Measurements from ENCODE around the gene PAF1.

PAF1 gene

GRCh38 chr19:39427707-39428106, 36.8 kb upstream of the PAF1 start:
- Histone ChIP-seq H3K79me1 (ENCODE audit: low read length) (peaks cover 4% of the 10 kb centered on the region), H3K4ac (ENCODE audit: low read depth, low read length) (no peak overlapping the region), H3K79me2 (ENCODE audit: control insufficient read depth, insufficient read depth, low read length) (no peaks in the 10 kb centered on the region), H3K9ac (ENCODE audit: low read length) (no peak overlapping the region), H3K27ac (ENCODE audit: low read depth, low read length) (no peak overlapping the region), H2BK5ac (ENCODE audit: low read length) (no peak overlapping the region), H4K5ac (ENCODE audit: low read length) (no peak overlapping the region), H3K23ac (ENCODE audit: low read length) (no peak overlapping the region), H4K8ac (ENCODE audit: low read depth, low read length) (no peak overlapping the region), H3K4me1 (ENCODE audit: control insufficient read depth, low read depth, low read length) (peaks cover 8% of the 10 kb centered on the region), H3K56ac (ENCODE audit: low read length) (no peak overlapping the region), H2BK15ac (replicated peaks; ENCODE audit: low read depth) (no peak overlapping the region), H3K4me2 (ENCODE audit: low read length) (no peak overlapping the region), H2AK5ac (ENCODE audit: low read length) (no peak overlapping the region), H3K27me3 (ENCODE audit: insufficient read depth, low read length, poor library complexity) (no peaks in the 10 kb centered on the region), H3K36me3 (ENCODE audit: control insufficient read depth, insufficient read depth, low read length) (peaks cover 25% of the 10 kb centered on the region), H2BK120ac (ENCODE audit: low read depth, low read length) (no peak overlapping the region), H3K18ac (ENCODE audit: low read length) (no peak overlapping the region), H3K4me3 (ENCODE audit: low read length) (no peak overlapping the region)
- DNase-seq = no peak
- no CpG with 5 or more reads among the region's 11 CpGs for WGBS (ENCODE audit: extremely low coverage, insufficient coverage, low lambda C conversion rate)

- no peak overlapping the region for H3K18ac ChIP-seq (ENCODE audit: low read length)
- no peak overlapping the region for H3K23ac ChIP-seq (ENCODE audit: low read length)
- H3K4ac ChIP-seq (ENCODE audit: low read depth, low read length) = no peak overlapping the region
- H3K4me1 ChIP-seq (ENCODE audit: control insufficient read depth, low read depth, low read length) = peaks cover 8% of the 10 kb centered on the region
- H3K36me3 ChIP-seq (ENCODE audit: control insufficient read depth, insufficient read depth, low read length) = peaks cover 28% of the 10 kb centered on the region
- H3K27ac ChIP-seq (ENCODE audit: low read depth, low read length) = no peak overlapping the region
- H3K79me1 ChIP-seq (ENCODE audit: low read length) = peaks cover 4% of the 10 kb centered on the region
- H3K4me2 ChIP-seq (ENCODE audit: low read length) = no peak overlapping the region
- H3K79me2 ChIP-seq (ENCODE audit: control insufficient read depth, insufficient read depth, low read length) = no peaks in the 10 kb centered on the region
- no peak overlapping the region for H4K5ac ChIP-seq (ENCODE audit: low read length)
- no peak for DNase-seq
- no peak overlapping the region for H2BK15ac ChIP-seq (replicated peaks; ENCODE audit: low read depth)
- no peak overlapping the region for H3K9ac ChIP-seq (ENCODE audit: low read length)
- no peak overlapping the region for H3K56ac ChIP-seq (ENCODE audit: low read length)
- H3K27me3 ChIP-seq (ENCODE audit: insufficient read depth, low read length, poor library complexity) = no peaks in the 10 kb centered on the region
- H2BK120ac ChIP-seq (ENCODE audit: low read depth, low read length) = no peak overlapping the region
- no CpG with 5 or more reads among the region's 5 CpGs for WGBS (ENCODE audit: extremely low coverage, insufficient coverage, low lambda C conversion rate)
- H2BK5ac ChIP-seq (ENCODE audit: low read length) = no peak overlapping the region
- no peak overlapping the region for H2AK5ac ChIP-seq (ENCODE audit: low read length)
- H3K4me3 ChIP-seq (ENCODE audit: low read length) = no peak overlapping the region
- H4K8ac ChIP-seq (ENCODE audit: low read depth, low read length) = no peak overlapping the region
These were observed 35.3 kb upstream of the PAF1 start for GRCh38 chr19:39426170-39426569.

GRCh38 chr19:39425744-39426143, 34.8 kb upstream of the PAF1 start:
- no peak overlapping the region for H2BK5ac ChIP-seq (ENCODE audit: low read length)
- no peak overlapping the region for H3K56ac ChIP-seq (ENCODE audit: low read length)
- no peak overlapping the region for H4K8ac ChIP-seq (ENCODE audit: low read depth, low read length)
- no peak overlapping the region for H3K27ac ChIP-seq (ENCODE audit: low read depth, low read length)
- H3K36me3 ChIP-seq (ENCODE audit: control insufficient read depth, insufficient read depth, low read length) = peaks cover 30% of the 10 kb centered on the region
- DNase-seq = no peak
- H3K23ac ChIP-seq (ENCODE audit: low read length) = no peak overlapping the region
- peaks cover 4% of the 10 kb centered on the region for H3K79me1 ChIP-seq (ENCODE audit: low read length)
- H3K4me1 ChIP-seq (ENCODE audit: control insufficient read depth, low read depth, low read length) = peaks cover 6% of the 10 kb centered on the region
- no peak overlapping the region for H3K9ac ChIP-seq (ENCODE audit: low read length)
- H3K4me2 ChIP-seq (ENCODE audit: low read length) = no peak overlapping the region
- whole genome bisulfite sequencing (ENCODE audit: extremely low coverage, insufficient coverage, low lambda C conversion rate) = 100% methylated on average over 3 of the region's 7 CpGs
- H2BK120ac ChIP-seq (ENCODE audit: low read depth, low read length) = no peak overlapping the region
- no peak overlapping the region for H2BK15ac ChIP-seq (replicated peaks; ENCODE audit: low read depth)
- H3K4ac ChIP-seq (ENCODE audit: low read depth, low read length) = no peak overlapping the region
- no peaks in the 10 kb centered on the region for H3K79me2 ChIP-seq (ENCODE audit: control insufficient read depth, insufficient read depth, low read length)
- no peak overlapping the region for H3K4me3 ChIP-seq (ENCODE audit: low read length)
- no peak overlapping the region for H3K18ac ChIP-seq (ENCODE audit: low read length)
- no peak overlapping the region for H2AK5ac ChIP-seq (ENCODE audit: low read length)
- H3K27me3 ChIP-seq (ENCODE audit: insufficient read depth, low read length, poor library complexity) = no peaks in the 10 kb centered on the region
- H4K5ac ChIP-seq (ENCODE audit: low read length) = no peak overlapping the region

- no peak overlapping the region for H4K5ac ChIP-seq (ENCODE audit: low read length)
- H2AK5ac ChIP-seq (ENCODE audit: low read length) = no peak overlapping the region
- peaks cover 6% of the 10 kb centered on the region for H3K4me1 ChIP-seq (ENCODE audit: control insufficient read depth, low read depth, low read length)
- no CpG with 5 or more reads among the region's 16 CpGs for WGBS (ENCODE audit: extremely low coverage, insufficient coverage, low lambda C conversion rate)
- H2BK15ac ChIP-seq (replicated peaks; ENCODE audit: low read depth) = no peak overlapping the region
- no peak overlapping the region for H3K23ac ChIP-seq (ENCODE audit: low read length)
- no peak overlapping the region for H3K18ac ChIP-seq (ENCODE audit: low read length)
- H2BK5ac ChIP-seq (ENCODE audit: low read length) = no peak overlapping the region
- no peak overlapping the region for H3K4me3 ChIP-seq (ENCODE audit: low read length)
- peaks cover 32% of the 10 kb centered on the region for H3K36me3 ChIP-seq (ENCODE audit: control insufficient read depth, insufficient read depth, low read length)
- H4K8ac ChIP-seq (ENCODE audit: low read depth, low read length) = no peak overlapping the region
- no peak overlapping the region for H3K4me2 ChIP-seq (ENCODE audit: low read length)
- H3K79me1 ChIP-seq (ENCODE audit: low read length) = peaks cover 4% of the 10 kb centered on the region
- H3K27me3 ChIP-seq (ENCODE audit: insufficient read depth, low read length, poor library complexity) = no peaks in the 10 kb centered on the region
- no peak overlapping the region for H2BK120ac ChIP-seq (ENCODE audit: low read depth, low read length)
- no peak overlapping the region for H3K9ac ChIP-seq (ENCODE audit: low read length)
- no peak overlapping the region for H3K27ac ChIP-seq (ENCODE audit: low read depth, low read length)
- DNase-seq = no peak
- H3K4ac ChIP-seq (ENCODE audit: low read depth, low read length) = no peak overlapping the region
- H3K56ac ChIP-seq (ENCODE audit: low read length) = no peak overlapping the region
- no peaks in the 10 kb centered on the region for H3K79me2 ChIP-seq (ENCODE audit: control insufficient read depth, insufficient read depth, low read length)
These were observed 34.0 kb upstream of the PAF1 start for GRCh38 chr19:39424934-39425333.

GRCh38 chr19:39423258-39424086, 32.6 kb upstream of the PAF1 start:
- Histone ChIP-seq H3K36me3 (ENCODE audit: control insufficient read depth, insufficient read depth, low read length) (peaks cover 37% of the 10 kb centered on the region), H2BK15ac (replicated peaks; ENCODE audit: low read depth) (no peak overlapping the region), H3K4ac (ENCODE audit: low read depth, low read length) (no peak overlapping the region), H3K18ac (ENCODE audit: low read length) (no peak overlapping the region), H3K23ac (ENCODE audit: low read length) (no peak overlapping the region), H3K4me3 (ENCODE audit: low read length) (no peak overlapping the region), H4K8ac (ENCODE audit: low read depth, low read length) (no peak overlapping the region), H3K79me2 (ENCODE audit: control insufficient read depth, insufficient read depth, low read length) (no peaks in the 10 kb centered on the region), H3K4me1 (ENCODE audit: control insufficient read depth, low read depth, low read length) (peaks cover 3% of the 10 kb centered on the region), H3K27me3 (ENCODE audit: insufficient read depth, low read length, poor library complexity) (no peaks in the 10 kb centered on the region), H4K5ac (ENCODE audit: low read length) (no peak overlapping the region), H2BK120ac (ENCODE audit: low read depth, low read length) (no peak overlapping the region), H3K27ac (ENCODE audit: low read depth, low read length) (no peak overlapping the region), H3K4me2 (ENCODE audit: low read length) (no peak overlapping the region), H3K56ac (ENCODE audit: low read length) (no peak overlapping the region), H2AK5ac (ENCODE audit: low read length) (no peak overlapping the region), H2BK5ac (ENCODE audit: low read length) (no peak overlapping the region), H3K9ac (ENCODE audit: low read length) (no peak overlapping the region), H3K79me1 (ENCODE audit: low read length) (peaks cover 6% of the 10 kb centered on the region)
- DNase-seq = no peak
- no CpG with 5 or more reads among the region's 35 CpGs for WGBS (ENCODE audit: extremely low coverage, insufficient coverage, low lambda C conversion rate)

- Histone ChIP-seq H2AK5ac (ENCODE audit: low read length) (no peak overlapping the region), H3K56ac (ENCODE audit: low read length) (no peak overlapping the region), H4K5ac (ENCODE audit: low read length) (no peak overlapping the region), H3K23ac (ENCODE audit: low read length) (no peak overlapping the region), H3K36me3 (ENCODE audit: control insufficient read depth, insufficient read depth, low read length) (peaks cover 37% of the 10 kb centered on the region), H4K8ac (ENCODE audit: low read depth, low read length) (no peak overlapping the region), H2BK5ac (ENCODE audit: low read length) (no peak overlapping the region), H3K4me3 (ENCODE audit: low read length) (no peak overlapping the region), H3K18ac (ENCODE audit: low read length) (no peak overlapping the region), H3K9ac (ENCODE audit: low read length) (no peak overlapping the region), H3K4me1 (ENCODE audit: control insufficient read depth, low read depth, low read length) (no peaks in the 10 kb centered on the region), H3K4me2 (ENCODE audit: low read length) (no peak overlapping the region), H2BK120ac (ENCODE audit: low read depth, low read length) (no peak overlapping the region), H3K4ac (ENCODE audit: low read depth, low read length) (no peak overlapping the region), H3K79me1 (ENCODE audit: low read length) (peaks cover 6% of the 10 kb centered on the region), H3K79me2 (ENCODE audit: control insufficient read depth, insufficient read depth, low read length) (no peaks in the 10 kb centered on the region), H3K27me3 (ENCODE audit: insufficient read depth, low read length, poor library complexity) (no peaks in the 10 kb centered on the region), H2BK15ac (replicated peaks; ENCODE audit: low read depth) (no peak overlapping the region), H3K27ac (ENCODE audit: low read depth, low read length) (no peak overlapping the region)
- DNase-seq = no peak
- WGBS (ENCODE audit: extremely low coverage, insufficient coverage, low lambda C conversion rate) = no CpG with 5 or more reads among the region's 5 CpGs
These were observed 31.1 kb upstream of the PAF1 start for GRCh38 chr19:39422020-39422419.
